ENCODE measurements around the gene FFAR2.

DNA sequence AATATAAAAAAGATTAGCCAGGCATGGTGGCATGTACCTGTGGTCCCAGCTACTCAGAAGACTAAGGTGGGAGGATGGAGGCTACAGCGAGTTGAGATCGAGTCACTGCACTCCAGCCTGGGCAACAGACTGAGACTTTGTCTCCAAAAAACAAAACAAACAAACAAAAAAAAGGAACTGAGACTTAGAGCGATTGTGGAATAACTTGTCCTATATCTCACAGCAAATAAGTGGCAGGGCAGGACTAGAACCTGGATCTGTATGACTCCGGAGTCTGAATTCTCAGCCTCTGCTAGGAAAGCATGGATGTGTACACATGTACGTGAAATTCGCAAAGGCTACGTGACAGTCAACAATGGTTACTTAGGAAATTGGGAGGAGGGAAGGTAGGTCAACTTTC is 22.1 kb downstream of the FFAR2 start:
- TF ChIP-seq CTCF (conservative IDR thresholded peaks at IDR 0.05 in 1 of 2, IDR thresholded peaks at IDR 0.05 in 1 of 2; ENCODE audit: extremely low read depth in 1 of 2, insufficient read depth in 1 of 2, low read depth in 1 of 2, low read length in 2 of 2) (no peak), EZH2 (IDR thresholded peaks at IDR 0.05; ENCODE audit: borderline replicate concordance, low read length) (no peak)

Measured in mammary epithelial cell (primary cell).